ENCODE data around the gene ABCB4.

The ABCB4 gene

DNA sequence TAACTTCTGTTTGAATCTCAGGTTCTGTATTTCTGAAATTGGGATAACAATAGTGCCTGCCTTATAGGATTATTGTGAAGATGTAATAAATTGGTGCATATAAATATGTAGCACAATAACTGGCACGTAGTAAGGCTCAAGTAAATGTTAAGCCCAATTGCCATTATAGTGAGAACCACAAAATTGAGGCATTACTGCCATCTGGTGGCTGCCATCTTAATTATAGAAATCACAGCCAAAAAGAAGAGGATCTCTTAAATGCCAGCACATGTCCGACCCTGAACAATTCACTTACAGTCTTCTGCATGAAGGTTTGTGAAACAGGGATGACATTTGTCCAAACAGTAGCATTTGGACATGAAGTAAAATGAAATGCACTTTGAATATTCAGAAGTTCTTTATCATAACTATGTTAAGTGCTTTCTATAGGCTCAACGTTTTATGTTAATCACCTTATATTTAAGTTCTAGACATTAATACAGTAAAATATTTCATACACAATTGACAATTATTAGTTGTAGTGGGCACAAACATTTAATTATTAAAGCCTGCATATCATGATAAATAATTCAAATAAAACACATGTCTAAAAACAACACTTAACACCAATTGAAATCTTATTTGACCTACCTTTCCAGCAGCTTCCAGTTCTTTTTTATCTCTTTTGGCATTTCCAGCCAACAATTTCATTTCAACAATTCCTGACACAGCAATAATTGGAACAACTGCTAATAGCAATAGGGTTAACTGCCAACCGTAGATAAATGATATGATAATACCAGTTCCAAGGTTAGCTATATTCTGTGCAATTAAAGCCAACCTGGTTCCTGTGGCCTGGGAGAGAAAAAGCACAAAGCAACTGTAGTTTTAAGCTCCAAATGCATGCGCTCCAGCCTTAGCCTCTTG is 58.5 kb downstream of the ABCB4 start:
- DNase-seq: peak; percentile 77

DNA sequence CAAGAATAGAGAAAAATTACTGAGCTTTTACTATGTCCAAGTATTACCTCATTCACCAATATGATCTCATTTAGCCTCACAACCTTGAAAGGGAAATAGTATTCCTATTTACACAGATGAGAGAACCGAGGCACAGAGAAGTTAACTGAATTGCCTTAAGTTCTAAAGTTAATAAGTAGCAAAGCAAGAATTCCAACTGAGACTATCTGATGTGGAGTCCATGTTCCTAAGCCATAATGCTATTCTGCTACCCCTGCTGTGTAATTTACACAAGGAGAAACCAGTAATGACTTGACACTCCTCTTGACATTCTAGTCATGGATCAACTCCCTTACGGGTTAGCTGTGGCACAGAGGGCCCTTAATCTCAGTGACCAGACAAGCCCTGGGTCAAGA is 60.7 kb downstream of the ABCB4 start:
- peak; percentile 21 for DNase-seq

DNA sequence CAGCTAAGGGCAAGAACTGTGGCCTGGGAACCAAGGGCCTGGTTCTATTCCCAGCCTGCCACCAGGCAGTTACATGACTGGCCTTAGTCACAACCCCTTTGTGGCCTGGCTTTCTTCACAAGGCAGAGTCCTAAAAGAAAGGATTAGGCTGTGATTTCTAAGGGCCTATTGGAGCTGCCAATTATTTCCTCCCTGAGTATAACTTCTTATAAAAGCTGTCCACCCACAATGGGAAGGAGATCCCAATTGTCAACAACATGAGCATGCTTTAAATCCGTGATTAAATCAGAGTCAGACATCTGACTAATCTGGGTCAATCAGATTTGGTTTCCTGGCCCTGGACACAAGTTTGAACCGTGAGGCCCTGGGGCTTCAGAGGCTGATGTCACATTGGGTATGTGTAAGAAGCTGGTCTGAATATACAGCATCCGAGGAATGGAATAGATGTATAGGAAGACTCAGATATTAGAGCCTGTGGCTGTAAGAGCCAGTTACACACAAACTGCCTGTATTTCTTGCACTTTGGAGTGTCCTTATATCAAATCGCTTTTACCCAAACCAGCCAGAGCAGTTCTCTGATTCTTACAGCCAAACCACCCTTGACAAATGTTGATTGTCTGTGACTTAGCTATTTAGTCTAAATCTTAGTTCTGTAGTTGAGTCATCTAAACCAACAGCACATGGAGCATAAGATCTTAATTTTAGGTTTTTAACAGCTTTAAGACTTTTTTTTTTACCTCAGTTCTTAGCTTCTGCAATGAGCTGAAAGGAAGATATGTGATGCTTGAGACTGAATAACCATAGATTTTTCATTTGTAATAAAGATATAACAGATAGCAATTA is 61.3 kb downstream of the ABCB4 start:
- no peak for DNase-seq

DNA sequence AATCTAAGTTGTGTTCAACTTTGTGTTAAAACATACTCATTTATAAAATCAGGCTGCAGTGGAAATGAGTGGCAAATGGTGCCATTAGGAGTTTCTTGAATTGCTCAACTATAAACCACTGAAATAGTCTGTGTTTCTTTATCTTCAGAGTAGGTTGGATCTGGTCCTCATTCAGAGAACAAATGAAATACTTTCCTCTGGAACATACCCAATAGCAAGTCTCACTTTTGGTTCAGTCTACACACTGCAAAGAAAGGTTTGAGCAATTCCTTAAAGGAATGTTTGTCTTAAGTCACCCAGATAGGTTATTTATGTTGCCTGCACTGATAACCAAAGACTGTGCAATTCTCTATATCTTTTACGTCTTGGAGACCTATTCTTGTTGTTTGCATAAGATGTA is 62.5 kb downstream of the ABCB4 start:
- DNase-seq: no peak

DNA sequence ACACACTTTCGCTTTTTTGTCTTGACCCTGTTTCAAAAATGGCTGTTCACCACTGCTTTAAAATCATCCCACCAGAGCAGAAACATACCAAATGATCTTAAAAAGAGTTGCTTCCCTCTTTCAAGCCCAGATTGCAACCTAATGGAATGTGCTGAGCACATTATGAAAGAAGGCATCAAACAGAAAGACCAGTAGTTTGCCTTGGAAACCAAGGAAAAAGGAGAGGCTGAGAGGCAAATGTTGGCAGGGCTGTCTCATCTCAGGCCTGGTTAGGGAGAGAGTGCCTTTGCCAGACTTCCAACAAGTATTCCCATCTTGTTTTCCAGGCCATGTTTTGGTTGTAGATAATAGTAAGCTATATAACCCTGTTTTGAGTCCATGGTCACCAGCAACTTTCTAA is 64.3 kb downstream of the ABCB4 start:
- no peak for DNase-seq

DNA sequence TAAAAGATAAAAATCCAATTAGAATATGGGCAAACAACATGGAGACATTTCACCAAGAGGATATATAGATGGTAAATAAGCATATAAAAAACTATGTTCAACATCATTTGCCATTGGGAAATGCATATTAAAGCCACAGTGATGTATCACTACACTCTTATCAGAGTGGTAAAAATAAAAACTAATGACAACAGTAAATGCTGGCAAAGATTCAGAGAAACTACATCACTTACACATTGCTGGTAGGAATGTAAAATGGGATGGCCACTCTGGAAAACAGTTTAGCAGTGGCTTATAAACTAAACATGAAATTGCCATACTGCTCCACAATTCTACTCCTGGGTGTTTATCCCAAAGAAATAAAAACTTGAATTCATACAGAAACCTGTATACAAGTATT is 70.8 kb downstream of the ABCB4 start:
- DNase-seq: no peak

DNA sequence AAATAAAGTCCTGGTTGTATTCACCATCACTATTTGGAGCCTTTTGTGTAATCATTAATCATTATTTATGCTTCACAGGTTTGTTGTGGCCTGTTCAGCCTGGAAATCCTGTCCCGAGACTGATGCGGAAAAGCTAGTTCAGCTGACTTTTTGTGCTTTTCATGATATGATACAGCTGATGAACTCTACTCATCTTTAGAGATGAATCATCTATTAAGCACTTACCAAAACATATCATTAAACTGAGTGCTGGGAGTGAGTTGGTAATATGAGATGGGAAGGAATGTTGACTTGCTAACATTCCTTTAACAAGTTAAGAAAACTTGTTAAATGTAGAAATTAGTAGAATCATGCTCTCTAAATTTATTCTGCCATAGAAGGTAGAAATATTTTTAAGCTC is 77.0 kb downstream of the ABCB4 start:
- DNase-seq: peak; percentile 19

DNA sequence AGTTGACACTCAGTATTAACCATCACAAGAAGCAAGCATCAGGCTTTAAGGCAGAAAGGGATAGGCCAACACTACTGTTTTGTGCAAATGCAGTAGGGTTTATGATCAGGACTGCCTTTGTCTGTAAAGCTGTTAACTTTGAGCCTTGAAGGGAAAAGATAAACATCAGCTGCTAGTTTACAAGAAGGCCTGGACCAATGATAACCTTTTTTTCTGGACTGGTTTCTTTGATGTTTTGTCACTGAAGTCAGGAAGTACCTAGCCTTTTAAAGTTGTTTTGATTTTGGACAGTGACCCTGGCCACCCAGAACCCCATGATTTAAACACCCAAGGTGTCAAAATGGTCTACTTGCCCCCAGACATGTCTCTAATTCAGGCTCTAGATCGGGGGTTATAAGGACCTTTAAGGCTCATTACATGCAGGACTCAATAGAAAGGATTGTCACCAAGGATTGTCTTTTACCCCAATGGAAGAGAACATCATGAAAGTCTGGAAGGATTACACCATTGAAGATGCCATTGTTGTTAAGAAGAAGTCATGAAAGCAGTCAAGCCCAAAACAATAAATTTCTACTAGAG is 79.9 kb downstream of the ABCB4 start:
- no peak for DNase-seq

DNA sequence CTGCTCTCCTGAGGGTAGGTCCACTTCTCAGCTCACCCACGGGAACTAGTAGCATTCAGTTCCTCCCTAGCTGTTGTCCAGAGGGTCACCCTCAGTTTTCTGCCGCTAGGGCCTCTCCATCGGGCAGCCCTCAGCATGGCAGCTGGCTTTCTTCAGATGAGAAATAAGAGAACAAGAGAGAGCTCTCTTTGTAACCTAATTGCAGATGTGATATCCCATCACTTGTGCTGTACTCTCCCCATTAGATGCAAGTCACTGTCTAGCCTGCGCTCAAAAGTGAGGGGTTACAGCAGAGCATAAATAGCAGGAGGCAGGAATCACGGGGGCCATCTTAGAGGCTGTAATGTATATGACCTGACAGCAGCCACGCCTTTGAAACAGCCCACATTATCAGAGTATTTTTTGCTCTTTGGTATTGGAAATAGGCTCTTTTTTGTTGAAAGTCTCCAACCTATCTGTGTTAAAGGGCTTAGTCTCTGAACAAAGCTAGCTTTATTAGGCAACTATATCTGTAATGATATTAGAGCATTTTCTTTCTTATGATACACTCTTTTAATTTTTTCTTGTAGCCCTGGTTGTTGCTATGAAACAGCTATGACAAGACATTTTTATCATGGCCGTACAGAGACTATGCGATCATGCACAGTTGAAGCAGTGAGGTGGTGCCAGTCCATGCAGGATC is 84.3 kb downstream of the ABCB4 start:
- DNase-seq: no peak

DNA sequence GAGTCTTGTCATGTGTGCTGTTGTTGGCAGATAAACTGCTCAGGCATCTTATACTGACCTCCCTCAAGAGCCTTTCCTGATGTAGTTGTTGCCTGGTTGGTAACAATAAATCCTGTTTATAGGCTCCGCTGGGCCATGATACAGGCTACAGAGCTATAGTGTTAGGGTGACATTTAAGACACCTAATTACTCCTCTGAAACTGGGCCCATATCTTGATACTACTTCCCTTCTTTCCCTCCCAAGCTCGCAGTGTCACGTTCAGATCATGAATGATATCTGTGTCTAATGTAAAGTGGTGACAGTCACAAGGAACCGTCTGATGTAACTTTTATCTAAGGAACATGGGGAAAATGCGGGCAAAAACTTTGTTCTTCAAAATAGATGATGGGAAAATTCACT is 94.6 kb downstream of the ABCB4 start:
- DNase-seq: no peak

DNA sequence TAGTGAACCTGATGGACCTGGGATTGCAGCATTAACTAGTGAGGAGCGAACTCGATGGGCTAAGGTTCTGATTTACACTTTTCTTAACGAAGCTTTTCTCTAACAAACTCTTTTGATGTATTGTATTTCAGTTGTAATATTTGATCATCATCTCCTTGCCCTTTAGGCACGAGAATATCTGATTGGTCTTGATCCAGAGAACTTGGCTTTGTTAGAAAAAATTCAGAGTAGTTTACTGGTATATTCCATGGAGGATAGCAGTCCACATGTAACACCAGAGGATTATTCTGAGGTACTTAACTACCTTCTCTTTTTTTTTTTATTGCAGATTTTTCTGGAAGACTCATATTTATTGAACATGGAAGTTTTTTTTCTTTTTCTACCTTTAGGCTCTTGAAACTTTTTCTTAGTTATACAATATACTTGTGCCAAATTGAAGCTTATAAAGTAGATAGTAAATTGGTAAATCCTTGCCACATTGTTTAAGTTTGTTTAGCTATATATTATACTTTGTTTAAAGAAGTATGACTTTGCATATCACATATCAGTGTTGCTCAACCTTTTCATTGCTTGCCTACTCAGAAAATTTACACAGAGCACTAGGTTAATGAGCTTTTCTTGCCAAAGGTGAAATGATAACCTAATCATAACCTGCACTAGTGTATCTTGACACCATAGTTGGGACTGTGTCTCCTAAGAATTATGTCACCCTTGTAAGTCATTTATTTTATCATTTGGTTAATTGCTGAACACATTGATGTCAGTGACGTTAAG is 99.6 kb downstream of the ABCB4 start:
- DNase-seq: no peak

DNA sequence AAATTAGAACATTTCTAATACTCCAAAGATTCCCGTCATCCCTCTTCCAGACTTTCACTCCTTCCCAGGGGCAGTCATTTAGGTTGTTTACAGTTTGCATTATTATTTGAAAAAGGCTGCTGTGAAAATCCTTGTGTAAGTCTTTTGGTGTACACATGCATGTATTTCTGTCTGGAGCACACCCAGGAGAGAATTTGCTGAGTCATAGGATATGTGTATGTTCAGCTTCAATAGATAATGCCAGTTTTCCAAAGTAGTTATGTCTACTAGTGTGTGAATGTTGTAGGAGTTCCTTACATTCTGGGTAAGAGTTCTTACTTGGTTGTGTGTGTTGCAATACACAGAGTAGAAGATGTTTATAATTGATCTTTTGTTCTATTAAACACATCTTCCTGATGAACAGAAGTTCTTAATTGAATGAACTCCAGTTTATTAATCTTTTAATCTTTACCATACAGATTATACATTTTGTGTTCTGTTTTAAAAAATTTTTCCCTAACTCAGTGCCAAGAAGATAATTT is 104.8 kb downstream of the ABCB4 start:
- peak; percentile 6 for DNase-seq

DNA sequence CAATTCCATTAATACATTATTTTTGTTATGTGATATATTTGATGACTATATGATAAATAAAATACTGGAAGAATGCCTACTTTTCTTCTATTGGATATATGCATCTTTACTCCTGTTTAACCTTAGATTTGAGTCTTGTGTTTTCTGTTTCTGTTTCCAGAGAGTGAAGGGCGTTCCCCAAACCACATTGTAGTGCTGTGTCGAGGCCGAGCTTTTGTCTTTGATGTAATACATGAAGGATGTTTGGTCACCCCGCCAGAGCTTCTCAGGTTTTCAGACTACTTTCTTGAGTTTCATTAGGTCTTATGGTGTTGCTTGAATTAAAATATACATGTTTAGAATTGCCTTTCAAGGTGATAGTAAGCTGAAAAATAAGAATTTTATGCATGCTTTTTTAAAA is 106.3 kb downstream of the ABCB4 start:
- DNase-seq: no peak

DNA sequence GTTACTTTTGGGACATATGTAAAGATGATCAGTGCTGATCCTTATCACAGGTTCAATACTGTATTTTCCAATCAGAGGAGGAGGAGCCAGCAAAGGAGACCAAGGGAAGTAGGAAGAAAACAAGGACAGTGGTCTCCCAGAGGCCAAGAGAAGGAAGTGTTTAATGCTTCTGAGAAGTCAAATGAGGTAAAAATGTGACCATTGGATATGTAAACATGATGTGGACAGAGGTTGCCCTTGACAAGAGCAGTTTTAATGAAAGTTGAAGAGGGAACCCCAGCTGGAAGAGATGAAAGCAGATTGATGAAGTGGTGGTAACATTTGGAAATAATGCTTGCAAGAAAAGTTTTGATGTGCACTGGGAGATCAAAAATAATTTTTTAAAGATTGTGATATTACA is 111.2 kb downstream of the ABCB4 start:
- no peak for DNase-seq

DNA sequence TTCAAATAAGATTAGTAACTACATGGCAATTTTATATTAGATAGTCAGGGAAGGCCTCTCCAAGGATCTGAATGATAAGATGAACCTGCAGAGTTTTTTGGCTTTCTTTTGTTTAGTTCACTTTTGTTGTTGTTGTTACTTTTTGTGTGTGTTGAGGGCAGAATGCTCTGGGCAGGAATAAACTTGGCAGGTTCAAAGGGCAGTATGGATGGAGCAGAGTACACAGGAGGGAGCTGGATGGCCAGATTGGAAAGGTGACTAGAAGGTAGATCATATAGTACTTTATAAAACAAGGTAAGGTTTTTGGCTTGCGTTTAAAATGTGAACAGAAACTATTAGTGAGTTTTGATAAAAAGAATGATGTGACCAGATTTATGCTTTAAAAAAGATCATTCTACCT is 112.1 kb downstream of the ABCB4 start:
- no peak for DNase-seq

DNA sequence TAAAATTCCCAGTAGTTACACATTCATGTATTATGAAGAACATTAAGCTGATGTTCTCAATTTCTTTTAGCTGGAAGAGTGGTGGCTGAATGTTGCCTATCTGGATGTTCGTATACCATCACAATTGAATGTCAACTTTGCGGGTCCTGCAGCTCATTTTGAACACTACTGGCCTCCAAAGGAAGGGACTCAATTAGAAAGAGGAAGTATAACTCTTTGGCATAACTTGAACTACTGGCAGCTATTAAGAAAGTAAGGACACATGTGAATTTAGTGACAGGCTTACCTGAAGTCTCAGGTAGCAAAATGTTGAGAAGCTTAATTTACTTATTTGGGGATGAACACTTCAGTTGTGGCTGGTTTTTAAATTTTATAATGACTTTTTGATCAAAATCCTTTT is 114.2 kb downstream of the ABCB4 start:
- no peak for DNase-seq

DNA sequence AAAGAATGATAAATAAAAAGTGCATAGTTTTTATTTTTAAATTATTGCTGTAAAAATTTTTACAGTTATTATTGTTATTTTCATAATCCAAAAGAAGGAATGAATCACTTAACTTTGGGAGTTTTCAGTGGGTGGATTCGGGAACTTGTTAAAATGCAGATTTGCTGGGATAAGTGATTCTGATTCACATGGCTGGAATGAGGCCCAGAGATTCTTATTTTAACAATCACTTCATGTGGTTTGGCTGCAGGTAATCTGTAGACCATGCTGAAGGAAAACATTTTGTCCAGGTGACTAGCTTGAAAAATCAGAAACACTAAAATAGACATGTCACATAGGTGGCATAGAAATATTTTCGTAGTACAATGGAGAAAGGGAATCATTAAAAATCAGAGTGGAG is 116.1 kb downstream of the ABCB4 start:
- DNase-seq: no peak

DNA sequence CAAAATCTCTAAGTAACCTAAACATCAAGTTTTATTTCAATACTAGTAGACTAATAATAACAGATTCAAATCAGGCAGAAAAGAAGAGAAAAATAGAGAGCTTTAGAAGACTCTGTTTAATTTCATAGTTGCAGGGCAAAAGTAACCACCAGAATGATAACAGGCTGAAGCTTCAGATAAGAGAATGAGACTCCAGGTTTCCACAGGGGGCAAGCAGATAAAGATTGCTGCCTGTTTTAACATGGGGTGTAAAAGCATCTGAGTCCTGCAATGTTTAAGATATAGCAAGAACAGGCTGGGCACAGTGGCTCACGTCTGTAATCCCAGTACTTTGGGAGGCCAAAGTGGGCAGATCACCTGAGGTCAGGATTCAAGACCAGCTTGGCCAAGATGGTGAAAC is 119.0 kb downstream of the ABCB4 start:
- no peak for DNase-seq

DNA sequence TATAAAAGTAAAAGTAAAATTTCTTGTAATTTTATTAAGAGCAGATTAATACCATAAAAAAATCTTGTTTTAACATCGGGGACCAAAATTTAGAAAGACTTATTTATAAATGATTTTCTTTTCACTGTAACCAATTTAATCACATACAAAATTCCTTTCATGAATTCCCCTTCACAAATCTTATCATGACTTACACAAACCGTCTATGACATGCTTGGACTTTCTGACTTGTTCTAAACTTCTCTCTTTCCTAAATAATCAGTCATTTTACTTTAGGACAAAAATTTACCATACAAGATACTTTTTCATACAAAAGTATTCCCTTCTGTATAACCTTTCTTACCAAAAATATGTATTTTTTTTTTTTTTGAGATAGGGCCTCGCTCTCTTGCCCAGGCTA is 120.7 kb downstream of the ABCB4 start:
- peak; percentile 38 for DNase-seq
